ENCODE measurements around the gene CES5A.
"Not testable (repeated sequence)": the region's sequence is repeated elsewhere in the genome, so short reads cannot be mapped to it uniquely, and the experiment has no call there.

CES5A gene

DNA sequence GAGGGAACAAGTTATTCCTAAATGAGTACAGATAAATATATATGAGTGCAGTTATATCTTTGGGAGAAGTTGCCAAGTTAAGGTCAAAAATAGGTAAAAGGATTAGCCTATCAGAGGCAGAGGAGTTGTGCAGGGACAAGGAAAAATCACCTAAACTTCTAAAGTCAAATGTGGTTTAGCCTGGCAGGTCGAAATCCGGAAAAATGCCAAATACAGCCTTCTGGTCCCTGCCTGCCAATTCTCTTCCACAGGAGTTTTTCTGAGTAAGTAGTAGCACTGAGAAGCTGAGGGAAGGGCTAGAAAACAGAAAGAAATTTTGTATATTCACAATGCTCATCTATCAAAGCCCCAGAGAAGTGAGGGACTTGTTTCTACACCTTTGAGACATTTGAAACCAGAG is 17.6 kb upstream of the CES5A start:
- DNase-seq = no peak
- intact Hi-C loops (cut with DNase I) = no loop called here

DNA sequence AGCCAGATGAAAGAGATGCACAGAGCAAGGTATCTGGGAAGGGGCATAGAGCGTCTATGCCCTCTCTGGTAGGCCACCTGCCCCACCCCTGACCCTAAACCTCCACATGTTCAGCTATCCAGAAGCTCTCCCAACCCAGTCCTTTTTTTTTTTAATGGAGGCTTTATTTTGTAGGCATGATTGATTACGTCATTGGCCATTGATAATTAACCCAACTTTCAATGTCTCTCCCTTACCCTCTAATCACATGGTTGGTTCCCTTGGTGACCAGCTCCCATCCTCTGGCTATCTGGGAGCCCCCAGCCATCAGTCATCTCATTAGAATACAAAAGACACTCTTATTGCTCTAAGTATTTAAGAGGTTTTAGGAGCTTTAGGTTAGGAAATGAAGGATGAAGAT is 14.3 kb upstream of the CES5A start:
- DNase-seq = no peak
- intact Hi-C loops (cut with DNase I) = no loop called here

DNA sequence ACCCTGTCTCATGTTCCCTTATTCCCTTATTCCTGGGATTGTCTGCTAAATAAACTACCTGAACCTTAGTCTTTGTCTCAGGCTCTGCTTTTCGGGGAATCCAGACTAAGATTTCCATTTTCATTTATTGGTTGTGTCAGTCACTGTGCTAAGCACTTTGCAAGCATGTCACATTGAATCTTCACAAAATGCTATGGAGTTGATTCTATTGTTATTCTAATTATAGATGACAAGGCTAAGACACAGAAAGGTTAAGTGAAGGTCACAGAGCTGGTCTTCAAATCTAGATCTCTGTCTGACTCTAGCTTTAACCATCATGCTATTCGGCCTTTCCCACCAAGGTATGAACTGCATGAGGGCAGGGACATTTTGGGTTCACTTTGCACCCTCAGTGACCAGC is 13.4 kb upstream of the CES5A start:
- no peak for DNase-seq
- intact Hi-C loops (cut with DNase I) = no loop called here

DNA sequence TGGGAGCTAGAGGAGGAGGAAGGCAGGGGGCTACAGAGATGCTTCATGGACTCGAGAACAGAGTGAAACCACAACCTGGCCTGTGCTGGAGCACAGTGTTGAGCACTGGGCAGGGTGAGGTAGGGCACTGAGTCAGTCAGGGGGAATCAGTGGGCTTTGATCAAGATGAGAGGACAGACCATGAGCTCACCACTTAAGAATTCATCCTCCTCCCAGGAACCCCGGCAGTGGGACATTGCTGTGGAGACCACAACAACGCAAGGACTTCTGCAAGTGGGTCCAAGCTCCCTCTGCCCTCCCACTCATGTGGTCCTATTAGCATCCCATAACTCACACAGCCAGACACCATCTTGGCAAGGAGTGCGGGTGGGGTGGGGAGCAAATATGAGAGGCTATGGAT is 1.7 kb upstream of the CES5A start:
- intact Hi-C loops (cut with DNase I) = no loop called here
- no peak for DNase-seq

DNA sequence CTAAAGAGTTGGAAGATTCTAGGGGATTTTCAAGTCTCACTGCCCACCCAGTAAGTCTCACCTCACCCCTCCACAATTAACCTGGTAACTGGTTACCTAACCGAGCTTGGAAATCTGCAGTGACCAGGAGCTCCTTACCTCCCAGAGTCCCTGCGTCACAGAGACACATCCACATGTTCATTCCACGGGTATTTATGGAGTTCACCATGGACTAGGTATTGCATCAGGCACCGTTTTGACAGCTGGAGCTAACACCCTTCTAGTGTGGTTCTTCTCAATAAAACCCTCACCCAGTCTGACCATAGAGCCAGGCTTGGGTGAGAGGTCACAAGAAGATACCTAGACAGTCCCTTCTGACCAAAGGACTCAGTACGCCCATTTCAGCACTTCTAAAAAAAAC is 2.1 kb downstream of the CES5A start:
- intact Hi-C loops (cut with DNase I) = no loop called here
- DNase-seq = no peak

DNA sequence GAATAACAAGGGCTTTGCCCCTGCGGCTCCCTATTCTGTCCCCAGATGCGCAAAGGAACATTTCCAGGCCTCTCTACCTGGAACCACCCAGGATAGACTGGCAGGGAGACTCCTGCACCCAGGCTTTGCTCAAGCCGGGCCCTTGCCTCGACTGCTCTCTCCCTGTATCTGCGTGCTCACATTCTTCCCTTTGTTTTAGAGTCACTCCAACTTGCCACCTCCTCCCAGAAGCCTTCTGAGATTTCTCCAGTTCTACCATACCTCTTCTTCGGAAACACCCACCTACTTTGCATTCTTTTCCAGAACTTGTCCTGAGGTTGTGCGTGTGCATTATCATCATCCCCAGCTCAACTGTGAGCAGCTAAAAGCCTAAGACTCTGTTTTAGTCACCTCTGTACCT is 3.0 kb downstream of the CES5A start:
- intact Hi-C loops (cut with DNase I) = no loop called here
- DNase-seq = no peak

DNA sequence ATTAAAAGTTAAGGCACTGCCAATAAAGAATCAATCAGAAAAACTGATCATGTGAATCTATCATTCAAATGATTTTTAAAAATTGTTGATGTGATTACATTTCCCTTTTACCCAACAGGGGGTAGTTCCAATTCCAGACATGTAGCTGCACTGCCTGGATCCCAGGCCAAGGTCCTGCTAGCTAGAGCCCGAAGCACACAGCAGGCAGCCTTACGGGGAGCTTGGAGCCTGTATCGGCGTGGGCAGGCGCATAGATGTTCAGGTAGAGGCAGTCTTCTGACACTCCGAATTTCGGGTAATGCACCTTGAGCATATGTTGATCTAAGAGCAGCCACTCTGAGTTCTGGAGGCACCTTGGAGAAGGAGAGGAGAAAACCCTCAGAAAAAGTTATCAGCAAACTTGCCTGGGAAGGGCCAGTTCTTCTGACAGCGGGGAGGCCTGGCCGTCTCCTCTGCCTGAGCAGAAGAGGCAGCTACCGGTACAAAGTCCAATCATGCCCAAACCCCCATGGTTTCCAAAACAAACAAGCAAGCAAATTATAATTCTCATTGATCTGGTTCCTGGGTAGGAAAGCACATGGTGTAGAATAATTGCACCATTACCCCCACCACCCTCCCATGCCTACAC is 3.6 kb downstream of the CES5A start:
- no peak for DNase-seq
- intact Hi-C loops (cut with DNase I) = no loop called here

DNA sequence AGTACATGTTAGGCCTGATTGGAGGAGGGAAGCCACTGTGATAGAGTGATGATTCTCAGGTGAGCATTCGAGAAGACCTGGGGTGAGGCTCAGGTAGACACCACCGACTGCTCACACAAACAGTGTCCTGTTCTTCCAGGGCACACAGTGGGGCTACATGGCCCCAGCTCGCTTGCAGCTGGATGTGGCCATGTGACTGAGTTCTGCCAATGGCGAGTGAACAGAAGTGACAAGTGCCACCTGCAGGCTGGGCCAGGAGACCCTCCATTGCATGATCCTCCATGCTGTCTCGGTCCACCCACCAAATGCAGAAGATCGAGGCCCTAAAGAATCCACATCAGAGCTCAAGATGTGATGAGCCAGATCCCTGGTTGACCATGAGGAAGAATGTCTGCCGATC is 6.2 kb downstream of the CES5A start:
- no peak for DNase-seq
- intact Hi-C loops (cut with DNase I) = no loop called here

DNA sequence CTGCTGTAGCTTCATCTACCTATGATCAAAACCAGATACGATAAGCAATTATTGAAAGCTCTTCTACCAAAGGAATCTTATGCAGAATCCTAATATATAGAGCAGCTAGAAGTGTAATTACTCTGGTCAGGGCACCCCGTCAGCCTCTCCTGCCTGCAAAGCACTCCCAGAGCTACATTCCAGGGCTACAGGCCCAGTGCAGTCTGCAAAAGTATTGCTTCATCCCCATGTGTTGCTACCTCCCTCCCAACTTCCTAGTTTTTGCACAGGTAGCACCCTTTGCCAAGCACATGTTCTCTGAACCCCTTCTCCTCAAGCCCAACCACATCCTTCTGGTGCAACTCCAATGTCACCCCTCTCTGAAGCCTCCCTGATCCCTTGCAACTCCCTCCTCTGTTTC is 7.0 kb downstream of the CES5A start:
- intact Hi-C loops (cut with DNase I) = no loop called here
- DNase-seq = no peak

DNA sequence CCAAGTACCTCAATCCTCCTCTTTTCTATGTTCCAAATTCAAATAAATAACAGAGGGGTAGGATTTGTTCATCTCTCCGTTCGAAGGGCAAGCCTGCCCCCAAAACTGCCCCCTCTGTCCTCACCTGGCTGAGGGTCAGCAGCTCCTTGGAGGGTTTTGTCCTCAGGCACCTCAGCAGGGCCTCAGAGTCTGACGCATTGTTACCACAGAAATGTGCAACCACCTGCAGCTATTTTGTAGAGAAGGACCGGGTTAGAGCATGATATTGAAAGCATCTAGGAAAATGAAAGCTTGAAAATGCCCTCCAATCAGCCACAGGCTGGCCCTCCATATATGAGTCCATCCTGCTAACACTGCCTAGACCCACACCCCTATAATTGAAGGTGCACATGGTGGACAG is 13.9 kb downstream of the CES5A start:
- intact Hi-C loops (cut with DNase I) = no loop called here
- DNase-seq = no peak

DNA sequence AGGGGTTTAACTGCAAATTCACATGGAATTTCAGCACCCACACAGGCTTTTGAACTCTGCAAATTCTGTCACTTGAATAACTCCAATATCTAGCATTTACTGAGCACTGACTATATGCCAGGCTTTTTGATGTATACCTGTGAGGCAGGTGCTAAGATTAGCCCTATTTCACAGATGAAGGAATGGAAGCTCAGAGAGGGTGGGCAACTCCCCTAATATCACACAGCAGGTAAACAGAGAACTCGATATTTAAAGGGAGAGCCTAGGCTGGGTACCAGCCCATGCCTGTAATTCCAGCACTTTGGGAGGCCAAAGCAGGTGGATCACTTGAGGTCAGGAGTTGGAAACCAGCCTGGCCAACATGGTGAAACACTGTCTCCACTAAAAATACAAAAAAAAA is 17.5 kb downstream of the CES5A start:
- intact Hi-C loops (cut with DNase I); DNase-seq: not testable (repeated sequence)

DNA sequence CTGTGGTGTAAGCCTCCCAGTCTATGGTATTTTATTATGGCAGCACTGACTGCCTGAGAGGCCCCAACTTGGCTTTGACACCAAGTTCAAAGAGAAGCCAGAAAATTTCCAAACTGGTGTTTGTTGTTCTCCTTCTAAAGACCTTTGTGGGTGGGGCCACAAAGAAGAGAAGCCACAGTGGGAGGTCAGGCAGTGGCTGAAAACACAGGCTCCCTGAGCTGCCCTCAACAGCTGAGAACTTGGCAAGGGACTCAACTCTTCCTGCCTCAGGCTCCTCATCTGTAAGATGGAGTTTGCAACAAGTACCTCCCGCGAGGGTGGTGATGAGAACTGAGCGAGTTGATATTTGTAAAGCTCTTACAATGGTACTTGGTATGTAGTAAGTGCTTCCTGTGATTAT is 18.2 kb downstream of the CES5A start:
- no peak for DNase-seq
- intact Hi-C loops (cut with DNase I) = no loop called here

DNA sequence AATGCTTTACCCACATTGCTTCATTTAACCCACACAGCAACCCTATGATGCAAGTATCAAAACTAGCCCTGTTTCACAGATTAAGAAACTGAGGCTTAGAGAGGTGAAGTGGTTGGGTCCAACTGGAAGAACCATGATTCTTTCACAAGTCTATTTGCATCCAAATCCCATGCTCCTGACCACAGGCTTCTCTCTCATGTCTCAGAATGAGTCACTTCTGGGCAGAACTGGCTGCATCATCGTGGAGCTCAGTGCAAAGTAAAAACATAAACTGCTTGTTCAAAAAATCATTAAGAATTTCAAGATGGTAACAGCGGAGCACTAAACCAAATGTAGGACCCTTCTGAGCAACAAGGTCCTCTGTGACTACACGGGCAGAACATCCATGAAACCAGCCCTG is 22.1 kb downstream of the CES5A start:
- no peak for DNase-seq
- intact Hi-C loops (cut with DNase I) = no loop called here

DNA sequence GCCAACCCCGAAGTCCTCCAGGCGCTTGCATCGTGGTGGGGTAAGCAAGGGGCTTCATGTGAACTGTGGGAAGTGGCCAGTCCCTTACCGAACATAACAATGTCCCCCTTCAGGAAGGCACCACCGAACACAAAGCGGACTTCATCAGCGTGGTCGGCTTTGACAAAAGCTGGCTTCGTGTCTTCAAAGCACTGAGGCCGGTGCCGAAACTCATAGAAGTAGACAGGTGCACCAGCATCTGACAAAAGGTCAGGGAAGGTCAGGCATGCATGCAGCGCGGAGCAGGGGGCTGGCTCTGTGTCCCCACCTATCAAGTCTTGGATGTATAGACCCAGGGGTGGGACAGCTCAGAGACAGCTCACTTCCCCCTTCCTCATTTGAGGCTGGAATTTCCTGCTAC is 25.6 kb downstream of the CES5A start:
- no peak for DNase-seq
- intact Hi-C loops (cut with DNase I) = loop anchor here (10.0 kb wide), 1 partner anchor 385 kb away; no protein-coding TSS in a partner anchor

DNA sequence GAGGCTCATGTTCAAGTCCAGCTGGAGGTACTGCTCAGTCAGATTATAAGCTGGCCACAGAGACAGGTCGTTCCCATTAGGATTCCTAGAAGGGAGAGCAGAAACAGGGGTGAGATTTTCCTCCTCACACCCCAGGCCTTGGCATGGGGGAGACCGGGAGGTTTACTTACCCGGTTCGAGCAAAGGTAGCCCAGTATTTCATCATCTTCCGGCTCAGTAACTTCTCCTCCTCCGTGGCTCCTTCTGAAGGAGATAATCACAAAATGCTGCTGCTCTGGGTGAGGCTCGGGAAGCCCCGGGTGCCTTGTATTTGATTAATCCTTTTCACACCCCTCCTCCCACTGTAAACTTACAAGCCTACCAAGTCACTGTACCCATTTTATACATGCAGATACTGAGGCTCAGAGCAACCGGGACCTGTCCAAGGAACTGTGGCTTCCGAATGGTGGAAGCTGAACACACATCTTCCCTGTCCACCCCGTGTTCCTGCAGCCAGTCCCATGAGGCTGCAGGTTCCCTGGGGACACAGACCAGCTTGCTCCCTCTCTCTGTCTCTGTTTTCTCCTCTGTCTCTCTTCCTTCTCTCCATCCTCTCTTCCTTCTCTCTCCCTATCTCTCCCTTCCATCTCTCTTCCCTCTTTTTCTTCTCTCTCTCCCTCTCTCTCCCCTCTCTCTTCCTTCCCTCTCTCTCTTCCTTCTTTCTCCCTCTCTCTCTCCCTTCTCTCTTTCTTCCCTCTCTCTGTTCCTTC is 28.4 kb downstream of the CES5A start:
- intact Hi-C loops (cut with DNase I) = loop anchor here (10.0 kb wide), 1 partner anchor 382 kb away; no protein-coding TSS in a partner anchor
- DNase-seq = no peak

DNA sequence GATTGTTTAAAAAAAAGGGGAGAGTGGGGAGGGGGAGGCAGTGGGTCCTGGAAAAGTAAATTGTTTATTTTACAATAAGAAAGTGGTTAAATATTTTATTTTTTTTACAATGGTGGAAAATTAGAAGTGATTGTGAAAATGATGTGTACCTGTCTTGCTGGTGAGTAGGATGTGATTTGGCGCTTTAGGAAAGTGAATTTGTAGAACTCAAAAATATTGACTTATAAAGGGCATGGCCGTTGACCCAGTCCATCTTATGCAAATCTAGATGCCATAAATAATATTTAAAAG is 32.1 kb downstream of the CES5A start:
- intact Hi-C loops (cut with DNase I) = loop anchor here (5.0 to 10.0 kb wide), 2 partner anchors 131 to 378 kb away; no protein-coding TSS in a partner anchor
- no peak for DNase-seq

DNA sequence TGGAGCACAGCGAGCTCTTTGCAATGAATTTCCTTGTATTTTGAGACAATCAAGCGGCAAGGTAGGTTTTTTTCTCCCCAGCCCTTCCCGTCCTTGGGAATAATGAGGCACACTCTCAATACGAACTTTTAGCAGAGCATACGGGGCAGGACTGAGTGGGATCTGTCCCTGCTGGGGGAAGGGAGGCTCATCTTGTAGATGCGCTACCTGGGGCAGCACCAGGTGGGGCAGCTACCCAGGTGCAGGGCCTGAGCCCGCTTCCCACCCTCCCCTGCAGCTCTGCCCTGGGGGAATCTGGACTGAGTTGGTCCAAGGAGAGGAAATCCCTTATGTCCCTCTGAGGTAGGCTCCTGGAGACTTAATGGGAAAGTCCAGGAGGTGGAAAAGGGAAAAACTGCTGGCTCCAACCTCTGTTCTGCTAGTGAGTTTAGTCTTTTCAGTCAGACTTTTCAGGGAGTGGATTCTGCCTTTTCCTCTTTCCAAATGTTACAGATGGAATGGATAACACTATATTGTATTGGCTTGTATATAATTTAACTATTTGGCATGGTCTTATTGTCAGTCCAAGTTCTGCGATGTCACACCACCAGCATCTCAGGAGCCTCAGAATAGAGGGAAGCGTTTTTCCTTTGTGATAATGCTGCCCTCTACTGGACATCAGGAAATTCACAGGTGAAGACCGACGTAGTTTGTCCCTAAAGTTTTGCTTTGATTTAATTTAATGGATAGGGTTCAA is 32.6 kb downstream of the CES5A start:
- DNase-seq = peak in 27 of 42 donors; percentile 17 to 81 (median 52)
- intact Hi-C loops (cut with DNase I) = loop anchor here (5.0 to 10.0 kb wide), 2 partner anchors 130 to 378 kb away; no protein-coding TSS in a partner anchor

DNA sequence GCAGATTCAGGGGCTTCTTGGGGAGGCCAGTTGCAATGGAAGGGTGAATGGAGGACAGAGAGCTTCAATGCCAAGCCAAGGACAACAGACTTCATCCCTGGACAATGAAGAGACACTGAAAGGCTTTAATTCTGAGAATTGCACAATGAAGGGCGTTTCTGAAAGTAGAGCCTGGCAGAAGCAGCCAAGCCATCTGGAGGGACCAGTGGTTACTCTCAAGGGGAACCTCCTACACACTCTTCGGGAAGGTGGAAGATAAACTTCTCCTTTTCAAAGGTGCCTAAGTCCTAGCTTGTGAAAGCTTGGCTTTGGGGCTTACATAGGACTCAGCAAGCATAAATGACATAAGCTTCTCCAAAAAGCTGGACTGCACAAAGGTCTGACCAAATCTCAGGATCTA is 36.1 kb downstream of the CES5A start:
- intact Hi-C loops (cut with DNase I) = no loop called here
- DNase-seq = no peak

DNA sequence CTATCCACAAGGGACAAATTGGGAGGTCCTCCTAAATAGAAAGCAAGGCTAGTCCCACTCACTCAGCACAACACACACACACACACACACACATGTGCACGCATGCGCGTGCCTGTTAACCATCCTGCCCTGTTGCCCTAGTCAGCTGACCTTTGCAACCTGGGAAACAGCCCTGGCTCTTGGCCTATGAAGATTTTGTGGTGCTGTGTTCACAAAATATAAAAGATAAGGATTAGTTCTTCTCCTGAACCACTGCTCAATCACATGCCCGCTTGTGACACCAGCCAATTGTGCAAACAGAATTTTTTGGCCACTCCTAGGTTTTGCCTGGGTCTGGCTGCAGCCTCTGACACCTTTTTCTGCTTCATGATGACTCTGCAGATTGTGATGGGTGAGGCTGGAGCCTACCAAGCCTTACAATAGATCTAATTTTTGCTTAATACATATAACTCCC is 39.0 kb downstream of the CES5A start:
- intact Hi-C loops (cut with DNase I) = no loop called here
- DNase-seq = no peak

DNA sequence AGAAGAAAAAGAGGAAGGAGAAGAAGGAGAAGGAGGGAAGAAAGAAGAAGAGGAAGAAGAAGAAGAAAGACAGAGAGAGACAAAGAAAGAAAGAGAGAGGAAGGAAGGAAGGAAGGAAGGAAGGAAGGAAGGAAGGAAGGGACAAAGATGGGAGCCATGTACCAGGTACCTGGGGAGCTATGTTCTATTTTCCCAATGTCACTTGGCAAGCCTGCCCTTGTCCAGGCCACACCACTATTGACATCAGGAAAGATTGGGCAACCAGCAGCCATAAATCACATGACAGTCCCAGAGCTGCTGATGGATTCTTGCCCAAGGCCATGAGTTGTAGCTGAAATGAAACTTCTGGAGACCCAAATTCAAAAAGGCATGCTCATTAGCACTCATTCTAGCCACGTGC is 39.6 kb downstream of the CES5A start:
- DNase-seq = peak in 10 of 42 donors; percentile 13 to 55 (median 28)
- intact Hi-C loops (cut with DNase I) = no loop called here
